ENCODE results near the gene DENND10.
"Not testable (repeated sequence)": the region's sequence is repeated elsewhere in the genome, so short reads cannot be mapped to it uniquely, and the experiment has no call there.

DENND10 gene

GRCh38 chr10:119098576-119098975, 5.3 kb upstream of the DENND10 start:
- no peak for DNase-seq (ENCODE audit: low read depth in 2 of 2)

- DNase-seq (ENCODE audit: low read depth in 2 of 2), result no peak
Measured at GRCh38 chr10:119100434-119101238, 3.3 kb upstream of the DENND10 start.

GRCh38 chr10:119101366-119102098, 2.4 kb upstream of the DENND10 start:
- no peak for DNase-seq (ENCODE audit: low read depth in 2 of 2)

- no peak for DNase-seq (ENCODE audit: low read depth in 2 of 2)
Measured at GRCh38 chr10:119103241-119103902, 541 bp upstream of the DENND10 start.

- no peak for DNase-seq (ENCODE audit: low read depth in 2 of 2)
Measured at GRCh38 chr10:119104654-119105015, 722 bp downstream of the DENND10 start.

- no peak for DNase-seq (ENCODE audit: low read depth in 2 of 2)
Measured at GRCh38 chr10:119105155-119105554, 1.2 kb downstream of the DENND10 start.

GRCh38 chr10:119105899-119106298, 2.0 kb downstream of the DENND10 start:
- not testable (repeated sequence) for DNase-seq (ENCODE audit: low read depth in 2 of 2)

GRCh38 chr10:119107106-119107505, 3.2 kb downstream of the DENND10 start:
- not testable (repeated sequence) for DNase-seq (ENCODE audit: low read depth in 2 of 2)

GRCh38 chr10:119107771-119108170, 3.9 kb downstream of the DENND10 start:
- DNase-seq (ENCODE audit: low read depth in 2 of 2), result not testable (repeated sequence)

GRCh38 chr10:119112056-119112455, 8.1 kb downstream of the DENND10 start:
- DNase-seq (ENCODE audit: low read depth in 2 of 2), result no peak

GRCh38 chr10:119113751-119114732, 10.1 kb downstream of the DENND10 start:
- DNase-seq (ENCODE audit: low read depth in 2 of 2), result no peak

GRCh38 chr10:119115926-119116325, 12.0 kb downstream of the DENND10 start:
- no peak for DNase-seq (ENCODE audit: low read depth in 2 of 2)

- no peak for DNase-seq (ENCODE audit: low read depth in 2 of 2)
Measured at GRCh38 chr10:119116326-119116951, 12.5 kb downstream of the DENND10 start.

GRCh38 chr10:119118231-119118630, 14.3 kb downstream of the DENND10 start:
- DNase-seq (ENCODE audit: low read depth in 2 of 2), result no peak

- DNase-seq (ENCODE audit: low read depth in 2 of 2), result no peak
Measured at GRCh38 chr10:119119400-119119799, 15.5 kb downstream of the DENND10 start.

GRCh38 chr10:119120413-119120867, 16.5 kb downstream of the DENND10 start:
- no peak for DNase-seq (ENCODE audit: low read depth in 2 of 2)

- DNase-seq (ENCODE audit: low read depth in 2 of 2), result no peak
Measured at GRCh38 chr10:119120875-119121274, 17.0 kb downstream of the DENND10 start.

- DNase-seq (ENCODE audit: low read depth in 2 of 2), result no peak
Measured at GRCh38 chr10:119125942-119126341, 22.0 kb downstream of the DENND10 start.

- DNase-seq (ENCODE audit: low read depth in 2 of 2), result no peak
Measured at GRCh38 chr10:119129721-119130120, 25.8 kb downstream of the DENND10 start.

- no peak for DNase-seq (ENCODE audit: low read depth in 2 of 2)
Measured at GRCh38 chr10:119131512-119132240, 27.8 kb downstream of the DENND10 start.

Data from stimulated activated CD8-positive, alpha-beta memory T cell treated with anti-CD3 and anti-CD28 coated beads, Interleukin-15, amount 100 ng/mL, for 4 hours (primary cell).